Medulla oblongata (tissue), 1 donor: ENCODE measurements around the gene DNAJC25.
"Not testable (repeated sequence)": the region's sequence is repeated elsewhere in the genome, so short reads cannot be mapped to it uniquely, and the experiment has no call there.

Source experiments
- DNase-seq: peaks from one replicate; pipeline ENCODE4 v3.0.0-alpha.2; 2015; ENCODE audit errors: extremely low spot score

DNAJC25 gene

DNA sequence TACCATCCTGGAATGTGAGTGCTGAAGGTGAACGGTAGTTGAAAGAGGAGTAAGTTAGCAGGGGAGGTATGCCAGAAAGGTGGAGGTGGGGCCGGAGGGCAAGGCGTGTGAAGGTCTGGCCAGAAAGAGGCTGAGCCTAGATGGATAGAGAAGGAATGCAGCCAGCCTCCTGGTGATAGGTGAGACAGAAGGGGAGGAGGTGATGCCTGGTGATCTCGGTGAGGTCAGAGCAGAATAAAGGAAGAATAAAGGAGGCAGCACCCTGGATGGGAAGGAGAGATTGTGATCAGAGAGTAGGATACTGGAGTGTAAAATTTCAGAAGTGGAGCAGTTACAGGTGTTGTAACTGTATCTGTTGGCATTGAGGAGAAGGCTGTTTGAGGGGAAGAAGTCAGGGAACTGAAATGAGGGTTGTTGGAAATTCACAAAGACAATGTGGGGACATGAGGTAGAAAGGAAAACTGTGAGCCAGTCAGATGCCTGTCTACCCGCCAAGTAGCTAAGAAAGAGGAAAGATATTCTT, 32.2 kb downstream of the DNAJC25 start:
- no peak for DNase-seq

DNA sequence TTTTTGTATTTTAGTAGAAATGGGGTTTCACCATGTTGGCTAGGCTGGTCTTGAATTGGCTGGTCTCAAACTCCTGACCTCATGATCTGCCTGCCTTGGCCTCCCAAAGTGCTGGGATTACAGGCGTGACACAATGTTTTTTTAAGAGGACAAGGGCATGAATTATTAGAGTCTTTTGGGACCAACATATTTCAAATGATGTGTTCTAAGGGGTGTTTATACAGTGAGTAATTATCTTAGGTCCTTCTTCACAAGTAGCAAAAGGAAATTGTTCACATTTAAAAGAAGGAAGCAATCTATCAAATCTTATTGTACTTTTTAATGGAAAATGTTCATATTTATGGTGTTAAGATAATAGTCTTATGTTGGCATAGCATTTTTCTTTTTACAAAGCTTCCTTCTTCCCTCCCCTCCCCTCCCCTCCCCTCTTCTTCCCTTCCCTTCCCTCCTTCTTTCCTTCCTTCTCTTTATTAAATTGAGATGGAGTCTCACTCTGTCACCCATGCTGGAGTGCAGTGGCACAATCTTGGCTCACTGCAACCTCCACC, 37.0 kb downstream of the DNAJC25 start:
- no peak for DNase-seq

DNA sequence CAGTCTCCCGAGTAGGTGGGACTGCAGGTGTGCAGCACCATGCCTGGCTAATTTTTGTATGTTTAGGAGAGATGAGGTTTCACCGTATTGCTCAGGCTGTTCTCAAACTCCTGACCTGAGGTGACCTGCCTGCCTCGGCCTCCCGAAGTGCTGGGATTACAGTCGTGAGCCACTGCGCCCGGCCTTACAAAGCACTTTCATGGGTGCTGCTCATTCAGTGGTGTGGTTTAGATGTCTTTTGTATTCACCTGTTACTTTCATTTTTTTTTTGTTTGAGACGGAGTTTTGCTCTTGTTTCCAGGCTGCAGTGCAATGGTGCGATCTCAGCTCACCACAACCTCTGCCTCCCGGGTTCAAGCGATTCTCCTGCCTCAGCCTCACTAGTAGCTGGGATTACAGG, 37.5 kb downstream of the DNAJC25 start:
- not testable (repeated sequence) for DNase-seq

DNA sequence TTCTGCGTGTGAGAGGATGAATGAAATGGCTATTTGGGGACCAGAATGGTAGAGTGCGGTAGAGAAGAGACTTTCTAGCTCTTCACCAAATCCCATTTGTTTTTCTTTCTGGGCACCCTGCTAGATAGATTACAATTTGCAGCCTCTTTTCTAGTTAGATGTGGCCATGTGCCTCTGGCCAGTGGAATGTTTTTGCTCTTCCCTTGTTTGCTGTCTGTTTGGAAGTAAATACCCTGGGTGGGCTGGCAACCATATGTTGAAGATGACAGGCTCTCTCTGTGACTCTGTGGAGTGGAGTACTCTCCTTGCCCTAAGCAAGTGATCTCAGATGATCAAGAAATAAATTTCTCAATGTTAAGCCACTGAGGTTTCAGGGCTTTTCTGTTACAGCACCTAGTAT, 43.2 kb downstream of the DNAJC25 start:
- no peak for DNase-seq

DNA sequence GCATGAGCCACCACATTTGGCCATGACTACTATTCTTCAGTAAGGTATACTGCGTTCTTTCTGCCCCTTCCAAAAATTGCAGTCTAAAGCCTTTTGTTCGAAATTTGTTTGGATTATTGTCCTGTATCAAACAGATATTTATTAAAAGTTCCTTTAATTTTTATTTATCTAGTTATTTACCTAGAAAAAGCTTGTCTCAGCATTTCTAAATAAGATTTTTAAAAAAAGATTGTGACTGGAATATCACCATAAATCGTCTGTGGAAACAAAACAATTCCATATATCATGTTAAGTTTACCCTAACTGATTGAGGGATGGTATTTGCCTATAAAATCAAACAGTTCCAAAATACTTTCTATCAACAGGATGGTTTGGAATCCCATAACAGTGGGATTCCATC, 45.0 kb downstream of the DNAJC25 start:
- no peak for DNase-seq

DNA sequence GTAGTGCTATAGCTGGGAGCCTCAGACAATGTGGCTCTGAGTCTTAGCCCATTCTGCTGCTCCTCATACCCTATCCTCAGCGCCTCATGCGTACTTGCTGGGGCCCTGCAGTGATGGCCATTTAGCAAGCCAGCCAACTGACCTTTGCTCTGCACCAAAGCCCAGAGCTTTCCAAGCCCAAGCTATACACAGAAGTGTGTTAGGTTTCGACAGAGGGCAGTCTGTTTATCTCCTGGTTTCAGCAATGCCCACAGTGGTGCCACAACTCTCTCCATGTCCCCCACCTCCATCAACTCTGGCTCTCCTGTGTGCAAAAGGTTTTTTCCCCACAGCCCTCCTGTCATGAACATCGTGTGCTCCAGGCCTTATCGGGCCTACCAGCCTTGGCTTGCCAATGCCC, 47.2 kb downstream of the DNAJC25 start:
- no peak for DNase-seq

DNA sequence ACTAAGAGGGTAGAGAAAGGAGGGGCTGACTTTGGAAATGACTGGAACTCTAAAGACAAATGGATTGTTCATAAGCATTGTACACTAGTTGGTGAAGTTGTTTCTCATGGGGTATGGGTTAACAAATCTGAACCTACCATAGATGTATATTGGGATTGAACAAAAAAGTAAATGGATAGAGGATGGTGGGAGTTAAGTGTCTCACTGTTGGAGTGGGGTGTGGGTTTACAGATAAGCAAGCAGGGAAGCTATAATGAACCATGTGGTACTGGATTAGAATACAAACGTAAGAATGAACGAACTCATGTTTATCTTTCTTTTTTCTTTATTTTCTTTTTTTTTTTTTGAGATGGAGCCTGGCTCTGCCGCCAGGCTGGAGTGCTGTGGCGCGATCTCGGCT, 48.1 kb downstream of the DNAJC25 start:
- DNase-seq: no peak

DNA sequence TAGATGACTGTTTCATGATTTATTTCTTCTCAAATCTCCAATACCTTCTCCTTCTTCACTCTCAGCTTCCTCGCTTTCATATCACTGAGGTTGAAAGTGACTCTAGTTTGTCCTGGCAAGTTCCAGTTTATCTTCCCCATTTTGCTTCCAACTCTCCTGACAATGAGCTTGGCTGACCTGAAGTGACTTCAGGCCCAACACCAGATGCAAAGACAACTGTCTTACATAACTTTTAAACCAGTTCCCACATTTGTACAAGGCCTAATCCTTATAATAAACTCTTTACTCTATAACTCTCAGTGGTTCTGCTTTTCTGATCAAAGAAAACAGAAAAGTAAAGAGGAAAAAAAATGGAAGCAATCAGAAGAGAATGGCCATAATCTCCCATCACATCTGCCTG, 52.3 kb downstream of the DNAJC25 start:
- DNase-seq: no peak

DNA sequence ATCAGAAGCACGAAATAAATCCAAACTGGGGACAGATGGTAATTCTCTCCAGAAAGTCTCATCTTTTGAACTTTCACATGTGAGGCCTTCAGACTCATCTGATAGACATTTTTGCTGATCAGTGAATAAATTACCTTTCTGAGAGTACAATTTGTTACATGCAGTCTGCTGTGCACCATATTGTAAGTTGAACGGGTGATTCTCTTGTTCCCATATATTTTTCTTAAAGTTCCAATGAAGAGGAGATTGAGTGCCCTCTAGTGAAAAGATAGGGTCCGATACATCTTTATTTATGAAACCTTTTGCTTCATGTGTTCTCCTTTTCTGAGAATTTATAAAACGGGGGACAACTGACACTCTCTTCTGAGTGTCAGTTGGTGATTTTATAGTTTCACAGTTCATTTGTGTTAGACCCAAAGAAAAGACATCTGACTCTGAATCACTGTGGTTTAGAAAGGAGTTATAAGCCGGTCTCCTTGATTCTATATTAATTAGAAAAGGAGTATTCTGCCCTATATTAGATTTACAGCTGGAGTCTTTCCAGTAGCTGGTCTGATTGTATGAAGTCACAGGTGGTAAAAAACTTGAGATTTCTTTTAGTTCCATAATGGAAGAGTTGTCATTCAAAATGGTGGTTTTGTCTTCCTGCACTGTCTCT, 60.7 kb downstream of the DNAJC25 start:
- peak; percentile 38 for DNase-seq

DNA sequence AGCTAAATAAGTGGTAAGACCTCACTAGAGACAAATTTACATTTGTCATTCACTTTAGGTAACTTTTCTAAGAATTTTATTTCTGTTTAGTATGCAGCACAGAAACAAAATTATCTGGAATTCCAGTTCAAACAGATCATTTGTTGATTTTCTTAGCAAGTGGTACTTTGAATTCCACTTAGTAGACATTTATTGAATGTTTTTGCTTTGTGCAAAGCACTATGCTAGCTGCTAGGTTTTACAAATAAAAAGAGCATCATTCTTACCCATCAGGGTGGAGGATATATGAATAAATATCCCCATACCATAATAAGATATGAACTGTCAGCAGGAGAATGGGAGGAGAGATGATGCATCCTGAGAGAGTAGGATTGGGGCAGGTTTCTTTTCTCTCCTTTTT, 65.7 kb downstream of the DNAJC25 start:
- no peak for DNase-seq

DNA sequence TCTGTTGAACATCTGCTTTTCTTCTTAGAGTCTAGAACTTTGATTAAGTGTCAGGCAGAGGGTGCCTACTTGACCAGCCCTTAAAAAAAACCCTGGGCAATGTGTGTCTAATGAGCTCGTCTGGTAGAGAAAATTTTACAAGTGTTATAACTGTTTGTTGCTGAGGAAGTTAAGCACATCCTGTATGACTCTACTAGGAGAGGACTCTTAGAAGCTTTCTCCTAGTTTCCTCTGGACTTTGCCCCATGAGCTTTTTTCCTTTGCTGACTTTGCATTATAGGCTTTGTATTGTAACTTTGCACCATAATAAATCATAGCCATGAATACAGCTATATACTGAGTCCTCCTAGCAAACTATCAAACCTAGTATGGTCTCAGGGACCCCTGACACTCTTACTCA, 69.6 kb downstream of the DNAJC25 start:
- DNase-seq: no peak
